SU-DHL-6 (cell line): ENCODE data around the gene DHPS.
"Not testable (repeated sequence)": the region's sequence is repeated elsewhere in the genome, so short reads cannot be mapped to it uniquely, and the experiment has no call there.

Source experiments
- CTCF ChIP-seq: fragments of 200-600 bp; sonication (generic); IDR thresholded peaks from one replicate; pipeline ENCODE4 v1.5.1; 2017; ENCODE audit warnings: antibody characterized with exemption, mild to moderate bottlenecking, low read length, moderate library complexity; ENCODE audit not compliant: insufficient read depth, poor library complexity, severe bottlenecking
- EZH2phosphoT487 ChIP-seq: fragments of 200-600 bp; sonication (generic), shearing (Covaris generic); conservative IDR thresholded peaks from 2 replicates; pipeline ENCODE4 v1.6.1; 2018; ENCODE audit warnings: mild to moderate bottlenecking, antibody characterized with exemption, low read length, moderate library complexity, mixed read lengths

DNA sequence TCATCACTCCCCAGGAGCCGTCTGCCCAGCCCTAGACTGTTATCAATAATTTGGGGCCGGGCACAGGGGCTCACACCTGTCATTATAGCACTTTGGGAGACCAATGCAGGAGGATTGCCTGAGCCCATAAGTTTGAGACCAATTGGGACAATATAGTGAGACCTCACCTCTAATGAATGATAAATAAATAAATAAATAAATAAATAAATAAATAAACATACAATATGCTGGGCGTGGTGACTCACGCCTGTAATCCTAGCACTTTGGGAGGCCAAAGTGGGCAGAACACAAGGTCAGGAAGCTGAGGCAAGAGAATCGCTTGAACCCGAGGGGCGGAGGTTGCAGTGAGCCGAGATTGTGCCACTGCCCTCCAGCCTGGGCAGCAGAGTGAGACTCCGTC lies 31.6 kb upstream of the DHPS start:
- TF ChIP-seq CTCF, EZH2phosphoT487: not testable (repeated sequence)
